Endothelial cell of umbilical vein (primary cell): ENCODE data around the gene SNED1. TPM values are rescaled to one million over a fixed set of nuclear protein-coding genes. Genes with fewer than 3 reads are reported as not detected.

Experiments used
- BruUV-seq: library from RNA; stranded (reverse); fragments of 400-500 nt; replicated peaks from 2 replicates; lab custom pipeline; 2021; lab: Mats Ljungman, UMichigan
- CTCF ChIA-PET: fragments of 300-600, 350-600 bp; sonication (Branson Sonifier 250); formaldehyde crosslinking; loops from one replicate; lab custom pipeline; 2021; ENCODE audit warnings: antibody characterized with exemption, inconsistent platforms; lab: Charles Lee
- POLR2A ChIA-PET: fragments of 300-600, 350-600 bp; sonication (Branson Sonifier 250); formaldehyde crosslinking; loops from one replicate; lab custom pipeline; 2021; ENCODE audit warnings: antibody characterized with exemption, inconsistent platforms; lab: Charles Lee
- DNase-seq: peaks from one replicate; pipeline ENCODE4 v3.0.0-alpha.2; 2011; ENCODE audit warnings: low read depth, low spot score
- FAIRE-seq: peaks from 2 replicates; lab custom pipeline; 2011; peaks lifted over from hg19 to GRCh38; lab: Jason Lieb, UNC
- H2AFZ ChIP-seq: 2 replicates; pipeline ENCODE4 v1.6.0; 2012; ENCODE audit warnings: low read depth, low read length, control low read depth, inconsistent platforms
- H3K27ac ChIP-seq: 2 replicates; pipeline ENCODE4 v1.5.1; 2011; ENCODE audit warnings: low read depth, mild to moderate bottlenecking, control low read depth, low read length, moderate library complexity; ENCODE audit not compliant: insufficient read depth
- H3K27me3 ChIP-seq, 2 experiments: 2 replicates each; pipeline versions ENCODE4 v1.6.0 to v1.6.1; 2011; ENCODE audit warnings: low read length in 2 of 2, mixed read lengths in 1 of 2; ENCODE audit not compliant: control insufficient read depth in 2 of 2, insufficient read depth in 2 of 2
- H3K36me3 ChIP-seq, 2 experiments: 2 replicates in 1 of 2; 3 replicates in 1 of 2; pipeline ENCODE4 v1.5.1; 2011; ENCODE audit warnings: low read length in 2 of 2, mild to moderate bottlenecking in 1 of 2, moderate library complexity in 1 of 2; ENCODE audit not compliant: control insufficient read depth in 2 of 2, insufficient read depth in 2 of 2; ENCODE audit errors: extremely low read depth in 1 of 2
- H3K4me1 ChIP-seq: 3 replicates; pipeline ENCODE4 v1.5.1; 2011; ENCODE audit warnings: mild to moderate bottlenecking, low read length; ENCODE audit not compliant: control insufficient read depth, insufficient read depth; ENCODE audit errors: extremely low read depth
- H3K4me2 ChIP-seq: 2 replicates; pipeline ENCODE4 v1.6.1; 2011; ENCODE audit warnings: low read length, control low read depth, mixed read lengths; ENCODE audit not compliant: insufficient read depth
- H3K4me3 ChIP-seq, 3 experiments: fragments of 200-600 bp in 1 of 3; sonication (generic), shearing (Covaris generic) in 1 of 3; replicated peaks in 1 of 3; 2 replicates each; pipeline ENCODE4 v1.5.1; 2011 to 2016; ENCODE audit warnings: control low read depth in 3 of 3, low read length in 3 of 3, mild to moderate bottlenecking in 2 of 3, inconsistent platforms in 1 of 3, low read depth in 1 of 3, moderate library complexity in 1 of 3; ENCODE audit not compliant: insufficient read depth in 1 of 3
- H3K79me2 ChIP-seq: 2 replicates; pipeline ENCODE4 v1.6.0; 2012; ENCODE audit warnings: low read length, inconsistent platforms; ENCODE audit not compliant: control insufficient read depth, insufficient read depth
- H3K9ac ChIP-seq: replicated peaks from 2 replicates; pipeline ENCODE3; 2011; ENCODE audit warnings: low read length, control low read depth; ENCODE audit not compliant: insufficient read depth; ENCODE audit errors: extremely low read depth
- H3K9me1 ChIP-seq: replicated peaks from 3 replicates; pipeline ENCODE4 v1.6.0; 2011; ENCODE audit warnings: mild to moderate bottlenecking, low read length; ENCODE audit not compliant: control insufficient read depth, insufficient read depth; ENCODE audit errors: extremely low read depth
- H3K9me3 ChIP-seq: replicated peaks from 2 replicates; pipeline ENCODE4 v1.5.1; 2012; ENCODE audit warnings: low read length, inconsistent platforms; ENCODE audit not compliant: control insufficient read depth, insufficient read depth
- H4K20me1 ChIP-seq: replicated peaks from 2 replicates; pipeline ENCODE3; 2011; ENCODE audit warnings: mild to moderate bottlenecking, low read length; ENCODE audit not compliant: control insufficient read depth, insufficient read depth; ENCODE audit errors: extremely low read depth
- EZH2 ChIP-seq: IDR thresholded peaks from 2 replicates; pipeline ENCODE4 v1.6.1; 2012; ENCODE audit warnings: borderline replicate concordance, low read depth, mild to moderate bottlenecking, moderate library complexity, low read length, inconsistent platforms; ENCODE audit not compliant: severe bottlenecking
- FOS ChIP-seq: IDR thresholded peaks from 2 replicates; pipeline ENCODE4 v1.6.1; 2011; ENCODE audit warnings: mild to moderate bottlenecking, low read length, moderate library complexity, borderline replicate concordance; ENCODE audit not compliant: insufficient read depth
- GATA2 ChIP-seq: IDR thresholded peaks from 2 replicates; pipeline ENCODE4 v1.7.0; 2011; ENCODE audit warnings: low read depth, mild to moderate bottlenecking, moderate library complexity, mixed read lengths, low read length; ENCODE audit not compliant: insufficient read length, insufficient read depth
- JUN ChIP-seq: IDR thresholded peaks from 2 replicates; pipeline ENCODE4 v1.6.1; 2011; ENCODE audit warnings: borderline replicate concordance, low read depth; ENCODE audit not compliant: insufficient read length, insufficient read depth
- MAX ChIP-seq: IDR thresholded peaks from 2 replicates; pipeline ENCODE4 v1.6.1; 2011; ENCODE audit not compliant: insufficient read depth, insufficient read length
- MYC ChIP-seq: IDR thresholded peaks from one replicate; pipeline ENCODE4 v1.6.1; 2011; ENCODE audit warnings: mild to moderate bottlenecking, low read depth, low read length
- POLR2A ChIP-seq: IDR thresholded peaks from 2 replicates; pipeline ENCODE4 v1.6.1; 2012; ENCODE audit warnings: low read depth, mild to moderate bottlenecking, control low read depth, low read length
- POLR2AphosphoS5 ChIP-seq: IDR thresholded peaks from 2 replicates; pipeline ENCODE4 v1.6.1; 2012; ENCODE audit warnings: low read depth, mild to moderate bottlenecking, control low read depth, low read length, moderate library complexity; ENCODE audit not compliant: insufficient read depth
- dilution Hi-C: fragments of 300-500 bp; cut with MboI; formaldehyde crosslinking; loops from one replicate; pipeline ENCODE4 v1.15.0; 2019; ENCODE audit warnings: low sequenced_read_pairs; ENCODE audit not compliant: extremely low pct_ligation_motif_present
- intact Hi-C: fragments of 100-400 bp; cut with micrococcal nuclease; formaldehyde crosslinking; loops from one replicate; pipeline ENCODE4 v1.10.0; 2022
- polyA plus RNA-seq, 4 experiments: library from polyadenylated mRNA; depleted of rRNA in 3 of 4; stranded (reverse) in 3 of 4; unstranded in 1 of 4; fragments of >200 nt; gene quantifications; 2 replicates each; pipeline versions ENCODE4 v1.2.1 to v1.2.3, GENCODE V29; 2011 to 2012; ENCODE audit warnings: missing spikeins in 1 of 4
- total RNA-seq: library from RNA; stranded (reverse); gene quantifications from 2 replicates; pipeline ENCODE4 v1.2.3, GENCODE V29; 2021
- TF ChIP-seq, protein P1 (sequence below), 2 donors: IDR thresholded peaks; 1 replicate in 1 of 2; 2 replicates in 1 of 2; pipeline ENCODE4 v1.5.1; 2011; ENCODE audit warnings: low read length in 2 of 2, mild to moderate bottlenecking in 2 of 2, moderate library complexity in 2 of 2, control low read depth in 1 of 2, inconsistent platforms in 1 of 2, low read depth in 1 of 2; ENCODE audit not compliant: insufficient read depth in 1 of 2; ENCODE audit errors: extremely low read depth in 1 of 2

Gene SNED1
- total and polyA plus RNA-seq, 2 donors (not counting 3 experiments of a cell fraction or from before 2014, with no cell fraction given): 14.1 to 17.2 TPM

DNA sequence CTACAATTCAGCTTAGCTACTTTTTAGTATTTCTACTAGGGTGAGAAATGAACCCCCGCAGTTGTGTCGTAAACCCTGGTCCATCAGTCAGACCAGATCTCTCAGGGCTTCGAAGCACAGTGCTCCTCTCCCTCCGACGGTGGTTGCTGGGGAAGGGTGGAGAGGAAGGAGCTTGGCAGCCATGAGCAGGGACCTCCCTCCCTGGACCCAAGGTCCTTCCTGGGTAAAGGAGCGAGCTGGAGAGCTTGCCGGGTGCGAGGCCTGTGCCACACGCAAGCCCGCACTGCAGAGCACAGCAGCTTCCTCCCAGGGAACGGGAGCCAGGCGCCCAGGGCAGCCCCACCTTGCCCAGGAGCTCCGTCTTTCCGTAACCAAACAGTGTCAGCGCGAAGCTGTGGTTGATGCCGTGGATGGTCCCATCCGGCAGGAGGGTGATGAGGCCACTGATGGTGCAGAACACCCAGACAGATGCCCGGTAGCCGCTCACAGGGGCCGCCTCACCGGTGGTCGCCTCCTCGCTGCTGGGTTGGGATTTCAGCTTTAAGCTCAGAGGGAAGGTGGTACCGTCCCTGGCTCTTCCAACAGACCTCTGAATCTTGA is 138.3 kb downstream of the SNED1 start:
- FAIRE-seq (no peak), DNase-seq (no peak)
- Histone ChIP-seq H3K4me2 (no peak overlapping the region), H4K20me1 (no peaks in the 10 kb centered on the region), H3K9ac (no peak overlapping the region), H3K4me1 (no peaks in the 10 kb centered on the region), H2AFZ (no peak overlapping the region), H3K27me3 (no peaks in the 10 kb centered on the region), H3K36me3 (peaks cover 0 to 3% of the 10 kb centered on the region in 2 experiments), H3K27ac (no peak overlapping the region), H3K9me3 (no peaks in the 10 kb centered on the region), H3K4me3 (no peak overlapping the region), H3K79me2 (no peaks in the 10 kb centered on the region), H3K9me1 (no peaks in the 10 kb centered on the region)
- CTCF ChIA-PET: interaction anchor here (1.1 to 1.5 kb wide), 2 partner anchors 22 to 153 kb away, joined by 3 read pairs; no protein-coding TSS in a partner anchor
- TF ChIP-seq GATA2 (no peak), MAX (no peak)
- intact Hi-C loops (no loop called here), dilution Hi-C loops (no loop called here)
- POLR2A ChIA-PET: no interaction called here
- no TSS peak for BruUV-seq

GRCh38 chr2:241137276-241138190 is 139.1 kb downstream of the SNED1 start:
- TF ChIP-seq JUN: no peak
- no peak for TF ChIP-seq POLR2AphosphoS5
- no peak for TF ChIP-seq POLR2A
- TF ChIP-seq FOS: no peak
- TF ChIP-seq MAX: no peak
- TF ChIP-seq, protein P1, sequence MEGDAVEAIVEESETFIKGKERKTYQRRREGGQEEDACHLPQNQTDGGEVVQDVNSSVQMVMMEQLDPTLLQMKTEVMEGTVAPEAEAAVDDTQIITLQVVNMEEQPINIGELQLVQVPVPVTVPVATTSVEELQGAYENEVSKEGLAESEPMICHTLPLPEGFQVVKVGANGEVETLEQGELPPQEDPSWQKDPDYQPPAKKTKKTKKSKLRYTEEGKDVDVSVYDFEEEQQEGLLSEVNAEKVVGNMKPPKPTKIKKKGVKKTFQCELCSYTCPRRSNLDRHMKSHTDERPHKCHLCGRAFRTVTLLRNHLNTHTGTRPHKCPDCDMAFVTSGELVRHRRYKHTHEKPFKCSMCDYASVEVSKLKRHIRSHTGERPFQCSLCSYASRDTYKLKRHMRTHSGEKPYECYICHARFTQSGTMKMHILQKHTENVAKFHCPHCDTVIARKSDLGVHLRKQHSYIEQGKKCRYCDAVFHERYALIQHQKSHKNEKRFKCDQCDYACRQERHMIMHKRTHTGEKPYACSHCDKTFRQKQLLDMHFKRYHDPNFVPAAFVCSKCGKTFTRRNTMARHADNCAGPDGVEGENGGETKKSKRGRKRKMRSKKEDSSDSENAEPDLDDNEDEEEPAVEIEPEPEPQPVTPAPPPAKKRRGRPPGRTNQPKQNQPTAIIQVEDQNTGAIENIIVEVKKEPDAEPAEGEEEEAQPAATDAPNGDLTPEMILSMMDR (IDR thresholded peaks at IDR 0.05; ENCODE audit: extremely low read depth in 1 of 2, insufficient read depth in 1 of 2, low read depth in 1 of 2, low read length in 2 of 2): no peak
- no peak for TF ChIP-seq MYC
- TF ChIP-seq EZH2: no peak
- TF ChIP-seq GATA2: no peak
- BruUV-seq: no TSS peak
- Histone ChIP-seq H3K4me3 (no peak overlapping the region), H2AFZ (no peak overlapping the region), H3K27me3 (no peaks in the 10 kb centered on the region), H3K79me2 (no peaks in the 10 kb centered on the region), H3K4me2 (no peak overlapping the region), H3K27ac (no peak overlapping the region), H3K9me1 (no peaks in the 10 kb centered on the region), H3K36me3 (peaks cover 0 to 3% of the 10 kb centered on the region in 2 experiments), H4K20me1 (no peaks in the 10 kb centered on the region), H3K9ac (no peak overlapping the region), H3K4me1 (no peaks in the 10 kb centered on the region), H3K9me3 (no peaks in the 10 kb centered on the region)
- ChIA-PET CTCF (interaction anchor here (1.1 to 1.2 kb wide), 2 partner anchors 23 to 154 kb away, joined by 3 to 6 read pairs; no protein-coding TSS in a partner anchor), POLR2A (no interaction called here)
- intact Hi-C loops: no loop called here
- FAIRE-seq: no peak
- dilution Hi-C loops: no loop called here
- no peak for DNase-seq
